Heart left ventricle (tissue), 16 donors: ENCODE results near the gene ACAD11. TPM values are rescaled to one million over a fixed set of nuclear protein-coding genes. Genes with fewer than 3 reads are reported as not detected.
"Not testable (repeated sequence)": the region's sequence is repeated elsewhere in the genome, so short reads cannot be mapped to it uniquely, and the experiment has no call there.

ENCODE experiments used
- ATAC-seq, 4 donors: fragments of 200-7000 bp; cut with Tn5 transposase; one replicate each; pipeline ENCODE4 v1.9.1; 2020 to 2022; ENCODE audit warnings: moderate library complexity in 4 of 4, mild to moderate bottlenecking in 3 of 4, moderate number of reproducible peaks in 1 of 4
- DNase-seq, 5 donors: peaks; one replicate each; pipeline ENCODE4 v3.0.0-alpha.2; 2020
- H3K27ac ChIP-seq, 12 donors: fragments of 200-600 bp; sonication (generic) in 4 of 12; one replicate each; pipeline versions ENCODE4 v1.5.0 to v1.8.0; 2016 to 2022; ENCODE audit warnings: mild to moderate bottlenecking in 2 of 12
- H3K27me3 ChIP-seq, 9 donors: fragments of 200-600 bp; sonication (generic) in 2 of 9; one replicate each; pipeline versions ENCODE4 v1.5.1 to v1.8.0; 2016 to 2022; ENCODE audit warnings: mild to moderate bottlenecking in 3 of 9
- H3K36me3 ChIP-seq, 9 donors: fragments of 200-600 bp; sonication (generic) in 2 of 9; one replicate each; pipeline versions ENCODE4 v1.5.0 to v1.8.0; 2018 to 2022; ENCODE audit warnings: mild to moderate bottlenecking in 2 of 9
- H3K4me1 ChIP-seq, 12 donors: fragments of 200-600 bp; sonication (generic) in 4 of 12; one replicate each; pipeline versions ENCODE4 v1.5.0 to v1.8.0; 2016 to 2022; ENCODE audit warnings: mild to moderate bottlenecking in 3 of 12
- H3K4me3 ChIP-seq, 12 donors: fragments of 200-600 bp; sonication (generic) in 4 of 12; one replicate each; pipeline versions ENCODE4 v1.5.0 to v1.8.0; 2017 to 2022; ENCODE audit warnings: mild to moderate bottlenecking in 9 of 12, moderate library complexity in 4 of 12
- H3K9me3 ChIP-seq, 12 donors: fragments of 200-600 bp; sonication (generic) in 4 of 12; one replicate each; pipeline versions ENCODE4 v1.5.0 to v1.8.0; 2016 to 2022; ENCODE audit warnings: mild to moderate bottlenecking in 1 of 12
- POLR2A ChIP-seq, 2 donors: fragments of 450-650 bp; IDR thresholded peaks; one replicate each; pipeline ENCODE4 v1.6.1; 2017; ENCODE audit warnings: antibody characterized with exemption in 2 of 2, mild to moderate bottlenecking in 2 of 2, moderate library complexity in 2 of 2
- WGBS, 4 donors: extraction: QIAGEN DNeasy Blood & Tissue Kit in 2 of 4; methylation state at CpG; one replicate each; pipeline versions ENCODE4 v1.1.5 to v1.1.7; 2013 to 2018; 5-methylcytosine and 5-hydroxymethylcytosine counted together
- intact Hi-C, 10 donors: fragments of 100-400 bp; cut with DNase I; formaldehyde crosslinking; loops; one replicate each; pipeline versions ENCODE4 v1.11.1 to v1.14.2; 2022
- polyA plus RNA-seq, 2 donors: library from polyadenylated mRNA; stranded (reverse); fragments of 200-250 nt; gene quantifications; one replicate each; pipeline ENCODE4 v1.2.3, GENCODE V29; 2013
- total RNA-seq, 9 donors: library from RNA; depleted of rRNA in 2 of 9; stranded (reverse); fragments of >200 nt in 2 of 9; fragmentation: NEBNext Ultra II Directional in 3 of 9; extraction: Animal tissue kit (Norgen Biotek cat#: 25700) in 3 of 9; gene quantifications; one replicate each; pipeline versions ENCODE4 v1.1.0 to v1.2.4, GENCODE V29; 2016 to 2023
- TF ChIP-seq, protein P1 (sequence below), 12 donors: fragments of 200-600 bp; sonication (generic) in 4 of 12; IDR thresholded peaks; one replicate each; pipeline versions ENCODE4 v1.5.0 to v1.8.0; 2018 to 2022; ENCODE audit warnings: antibody characterized with exemption in 12 of 12, mild to moderate bottlenecking in 5 of 12
- donor health status: ischemic (EF 13 %, LVEDD 7.1; RV severe dilation, severe dysfunction).
- donor health status: healthy with polysubstance abuse.
- donor health status: DM: no; HTN: yes; CAD: no.
- donor health status: DM: no; HTN: no; CAD: no.
- donor health status: ischemic (EF 25% LVEDD 6.9; RV normal size, moderate dysfunction).
- donor health status: ischemic (EF 25% LVEDD 5.7; RV mildly dilated, moderate dysfunction).
- donor health status: healthy.
- donor health status: DM: yes; HTN: yes; CAD: no.
- donor health status: ischemic (EF 35%, LVEDD 5.7; RV mildly dilated, moderate dysfunction).
- donor health status: nonischemic (EF 11% LVEDD 7.7; RV severe dilation, severe dysfunction).
- donor health status: DM: yes; HTN: yes; CAD: no.
- donor health status: PGD.
- donor health status: ischemic (EF 29% LVEDD 5.4; RV normal size, mild dysfunction).
- donor health status: nonischemic (EF 23%, LVEDD 6.1; RV moderate dilation, normal function).

The ACAD11 gene
- total and polyA plus RNA-seq, 11 donors, result 8.9 to 38.8 (median 23.1) TPM

DNA sequence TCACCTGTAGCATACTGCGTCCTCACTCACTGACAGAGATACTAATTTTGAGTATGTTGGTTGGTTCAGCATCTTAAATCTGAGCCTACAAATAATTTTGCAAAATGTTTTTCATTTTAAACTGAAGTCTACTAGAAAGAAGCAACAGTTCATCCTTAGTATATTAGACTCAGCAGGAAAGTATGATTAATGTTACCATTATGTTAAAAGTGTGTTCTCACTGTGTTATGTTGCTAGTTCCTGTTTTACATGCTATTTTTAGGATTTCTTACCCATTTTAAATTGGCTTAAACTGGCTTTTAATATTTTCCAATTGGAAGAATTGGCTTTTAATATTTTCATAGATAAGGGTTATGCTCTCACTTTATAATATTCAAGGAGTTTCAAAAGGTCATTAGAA, 36.8 kb downstream of the ACAD11 start:
- WGBS, 4 donors, result 58 to 82% (median 77%) methylated on average over 1 of the region's 1 CpG
- Histone ChIP-seq H3K4me1 (peaks cover 0 to 15% (median 0%) of the 10 kb centered on the region in 12 donors), H3K27ac (peak overlapping the region in 1 of 12 donors; percentile 4), H3K9me3 (peaks cover 0 to 7% (median 0%) of the 10 kb centered on the region in 12 donors), H3K4me3 (no peak overlapping the region), H3K27me3 (no peaks in the 10 kb centered on the region), H3K36me3 (peaks cover 0 to 62% (median 38%) of the 10 kb centered on the region in 9 donors)
- intact Hi-C loops, result no loop called here
- TF ChIP-seq, protein P1, sequence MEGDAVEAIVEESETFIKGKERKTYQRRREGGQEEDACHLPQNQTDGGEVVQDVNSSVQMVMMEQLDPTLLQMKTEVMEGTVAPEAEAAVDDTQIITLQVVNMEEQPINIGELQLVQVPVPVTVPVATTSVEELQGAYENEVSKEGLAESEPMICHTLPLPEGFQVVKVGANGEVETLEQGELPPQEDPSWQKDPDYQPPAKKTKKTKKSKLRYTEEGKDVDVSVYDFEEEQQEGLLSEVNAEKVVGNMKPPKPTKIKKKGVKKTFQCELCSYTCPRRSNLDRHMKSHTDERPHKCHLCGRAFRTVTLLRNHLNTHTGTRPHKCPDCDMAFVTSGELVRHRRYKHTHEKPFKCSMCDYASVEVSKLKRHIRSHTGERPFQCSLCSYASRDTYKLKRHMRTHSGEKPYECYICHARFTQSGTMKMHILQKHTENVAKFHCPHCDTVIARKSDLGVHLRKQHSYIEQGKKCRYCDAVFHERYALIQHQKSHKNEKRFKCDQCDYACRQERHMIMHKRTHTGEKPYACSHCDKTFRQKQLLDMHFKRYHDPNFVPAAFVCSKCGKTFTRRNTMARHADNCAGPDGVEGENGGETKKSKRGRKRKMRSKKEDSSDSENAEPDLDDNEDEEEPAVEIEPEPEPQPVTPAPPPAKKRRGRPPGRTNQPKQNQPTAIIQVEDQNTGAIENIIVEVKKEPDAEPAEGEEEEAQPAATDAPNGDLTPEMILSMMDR (IDR thresholded peaks at IDR 0.05), result no peak
- TF ChIP-seq POLR2A (IDR thresholded peaks at IDR 0.05), result no peak
- ATAC-seq, result no peak
- DNase-seq, result no peak

DNA sequence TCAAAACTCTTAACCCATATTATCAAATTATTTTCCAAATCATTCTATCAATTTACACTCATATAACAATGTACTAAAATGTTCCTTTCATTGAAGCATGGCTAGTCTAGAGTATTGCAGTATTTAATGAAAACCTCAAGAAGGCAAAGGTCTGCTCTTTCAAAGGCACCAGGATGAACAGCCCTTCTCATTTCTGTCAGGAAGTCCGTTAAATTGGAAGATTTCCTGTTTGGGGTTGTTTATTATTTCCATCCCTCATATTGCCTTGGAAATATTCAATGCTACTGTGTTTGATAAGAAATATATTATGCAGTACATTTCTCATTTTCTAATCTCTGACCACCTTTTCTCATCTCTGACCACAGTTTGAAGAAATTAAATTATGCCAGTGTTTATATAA, 37.5 kb downstream of the ACAD11 start:
- WGBS, 4 donors, result 53 to 59% (median 55%) methylated on average over 1 of the region's 1 CpG
- Histone ChIP-seq H3K27ac (peak overlapping the region in 1 of 12 donors; percentile 4), H3K9me3 (peaks cover 0 to 7% (median 0%) of the 10 kb centered on the region in 12 donors), H3K4me3 (no peak overlapping the region), H3K36me3 (peaks cover 0 to 62% (median 33%) of the 10 kb centered on the region in 9 donors), H3K4me1 (peaks cover 0 to 15% (median 0%) of the 10 kb centered on the region in 12 donors), H3K27me3 (no peaks in the 10 kb centered on the region)
- DNase-seq (no peak), ATAC-seq (no peak)
- TF ChIP-seq, protein P1 (IDR thresholded peaks at IDR 0.05), result no peak
- TF ChIP-seq POLR2A (IDR thresholded peaks at IDR 0.05), result no peak
- intact Hi-C loops, result no loop called here

DNA sequence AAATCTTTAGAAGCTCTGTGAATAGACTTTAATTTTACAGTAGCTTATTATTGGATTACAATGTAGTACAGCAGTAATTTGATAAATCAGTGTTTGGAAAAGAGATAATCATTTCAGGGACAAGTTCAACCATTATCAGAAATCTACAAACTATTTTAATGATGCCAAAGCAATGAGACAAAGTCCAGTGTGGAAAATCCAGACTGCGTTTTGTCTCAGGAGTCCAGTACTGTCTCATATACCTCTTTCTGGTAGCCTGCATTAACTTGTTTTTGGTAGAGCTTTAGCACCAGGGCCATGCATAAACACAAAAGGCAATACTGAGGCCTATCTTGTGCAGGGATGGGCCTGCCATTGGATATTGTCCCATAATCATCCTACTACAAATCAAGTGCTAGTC, 42.8 kb downstream of the ACAD11 start:
- 90 to 99% (median 98%) methylated on average over 1 of the region's 1 CpG for WGBS, 4 donors
- H3K36me3 ChIP-seq, result peaks cover 0 to 63% (median 9%) of the 10 kb centered on the region in 9 donors

DNA sequence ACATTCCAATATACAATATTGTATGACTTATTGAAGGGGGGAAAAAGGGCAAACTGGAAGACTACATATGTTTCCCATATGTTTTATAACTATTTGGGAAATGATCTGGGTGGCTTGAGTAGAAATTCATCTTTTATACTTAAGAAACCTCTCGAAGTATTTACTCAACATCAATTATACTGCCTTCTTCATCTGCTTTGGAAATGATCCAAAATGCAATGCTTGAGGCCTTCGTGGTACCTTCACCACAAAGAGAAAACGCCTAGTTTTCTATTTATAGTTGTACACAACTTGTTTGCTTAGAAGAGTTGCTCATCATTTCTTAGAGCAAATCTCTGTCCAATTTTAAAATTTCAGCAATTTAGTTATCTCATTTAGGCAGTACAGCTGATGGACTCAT, 43.7 kb downstream of the ACAD11 start:
- ATAC-seq (no peak), DNase-seq (no peak)
- H3K9me3 ChIP-seq, result peaks cover 0 to 12% (median 0%) of the 10 kb centered on the region in 12 donors
- no peak overlapping the region for H3K27ac ChIP-seq
- H3K4me1 ChIP-seq, result no peaks in the 10 kb centered on the region
- TF ChIP-seq, protein P1 (IDR thresholded peaks at IDR 0.05), result no peak
- TF ChIP-seq POLR2A (IDR thresholded peaks at IDR 0.05), result no peak
- H3K4me3 ChIP-seq, result no peak overlapping the region
- H3K36me3 ChIP-seq, result peaks cover 0 to 56% (median 9%) of the 10 kb centered on the region in 9 donors
- H3K27me3 ChIP-seq, result no peaks in the 10 kb centered on the region
- intact Hi-C loops, result no loop called here
- 67 to 77% (median 74%) methylated on average over 3 of the region's 3 CpGs for WGBS, 4 donors

More for the DNA sequence above, 42.8 kb downstream of the ACAD11 start:
- peaks cover 0 to 14% (median 0%) of the 10 kb centered on the region in 12 donors for H3K9me3 ChIP-seq
- peaks cover 0 to 4% (median 0%) of the 10 kb centered on the region in 12 donors for H3K4me1 ChIP-seq
- intact Hi-C loops, result no loop called here
- no peak for TF ChIP-seq POLR2A (IDR thresholded peaks at IDR 0.05)
- TF ChIP-seq, protein P1 (IDR thresholded peaks at IDR 0.05), result no peak
- ATAC-seq (no peak), DNase-seq (no peak)
- H3K27me3 ChIP-seq, result no peaks in the 10 kb centered on the region
- H3K27ac ChIP-seq, result no peak overlapping the region
- no peak overlapping the region for H3K4me3 ChIP-seq

DNA sequence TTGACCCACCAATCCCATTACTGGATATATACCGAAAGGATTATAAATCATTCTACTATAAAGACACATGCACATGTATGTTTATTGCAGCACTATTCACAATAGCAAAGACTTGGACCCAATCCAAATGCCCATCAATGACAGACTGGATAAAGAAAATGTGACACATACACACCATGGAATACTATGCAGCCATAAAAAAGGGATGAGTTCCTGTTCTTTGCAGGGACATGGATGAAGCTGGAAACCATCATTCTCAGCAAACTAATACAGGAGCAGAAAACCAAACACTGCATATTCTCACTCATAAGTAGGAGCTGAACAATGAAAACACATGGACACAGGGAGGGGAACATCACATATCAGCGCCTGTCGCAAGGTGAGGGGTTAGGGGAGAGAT, 44.3 kb downstream of the ACAD11 start:
- H3K36me3 ChIP-seq, result peaks cover 0 to 51% (median 9%) of the 10 kb centered on the region in 9 donors
- H3K9me3 ChIP-seq, result peaks cover 0 to 12% (median 0%) of the 10 kb centered on the region in 12 donors
- H3K27ac ChIP-seq, H3K4me3 ChIP-seq, H3K27me3 ChIP-seq, ATAC-seq, DNase-seq, intact Hi-C loops, H3K4me1 ChIP-seq: not testable (repeated sequence)
- WGBS, 4 donors, result 94 to 98% (median 96%) methylated on average over 3 of the region's 3 CpGs

DNA sequence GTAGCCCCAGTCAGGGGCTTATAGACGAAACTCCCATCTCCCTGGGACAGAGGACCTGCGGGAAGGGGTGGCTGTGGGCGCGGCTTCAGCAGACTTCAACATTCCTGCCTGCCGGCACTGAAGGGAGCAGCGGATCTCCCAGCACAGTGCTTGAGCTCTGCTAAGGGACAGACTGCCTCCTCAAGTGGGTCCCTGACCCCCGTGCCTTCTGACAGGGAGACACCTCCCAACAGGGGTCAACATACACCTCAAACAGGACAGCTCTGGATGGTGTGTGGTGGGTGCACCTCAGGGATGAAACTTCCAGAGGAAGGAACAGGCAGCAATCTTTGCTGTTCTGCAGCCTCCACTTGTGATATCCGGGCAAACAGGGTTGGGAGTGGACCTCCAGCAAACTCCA, 53.0 kb downstream of the ACAD11 start:
- Histone ChIP-seq H3K27ac (peak overlapping the region in 2 of 12 donors; percentile 7 to 57), H3K9me3 (peaks cover 0 to 17% (median 0%) of the 10 kb centered on the region in 12 donors), H3K36me3 (peaks cover 0 to 37% (median 18%) of the 10 kb centered on the region in 9 donors), H3K4me1 (peaks cover 0 to 30% (median 8%) of the 10 kb centered on the region in 12 donors)
- intact Hi-C loops, H3K27me3 ChIP-seq, DNase-seq, H3K4me3 ChIP-seq: not testable (repeated sequence)
- ATAC-seq, result peak in 1 of 4 donors; percentile 18
- WGBS, 4 donors, result 79 to 86% (median 83%) methylated on average over 8 of the region's 8 CpGs
